OCI-M2 (cell line): ENCODE measurements around the gene DNAJC12.
A peak's percentile ranks its signal among the peaks of the same experiment; 100 is the strongest.
"Not testable (repeated sequence)": the region's sequence is repeated elsewhere in the genome, so short reads cannot be mapped to it uniquely, and the experiment has no call there.

Source experiments
- DNase-seq: peaks from one replicate; lab custom pipeline; 2025; ENCODE audit not compliant: unreplicated experiment; lab: John Stamatoyannopoulos, UW

Gene DNAJC12

DNA sequence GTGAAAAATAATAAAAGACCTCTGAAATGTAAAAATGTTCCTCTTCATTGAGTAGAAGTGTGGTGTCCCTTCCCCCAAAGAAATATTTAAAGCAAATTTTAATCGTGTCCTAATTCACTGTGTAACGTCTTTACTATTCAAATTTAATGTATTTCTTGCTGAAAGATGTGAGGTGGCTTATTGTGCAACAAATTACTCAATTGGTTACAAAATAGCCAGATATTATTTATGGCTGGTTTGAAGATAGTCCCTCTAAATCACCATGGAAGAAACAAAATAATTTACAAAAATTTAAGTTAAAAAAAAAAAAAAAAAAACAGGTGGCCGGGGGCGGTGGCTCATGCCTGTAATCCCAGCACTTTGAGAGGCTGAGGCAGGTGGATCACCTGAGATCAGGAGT lies 43.7 kb downstream of the DNAJC12 start:
- DNase-seq, result no peak

DNA sequence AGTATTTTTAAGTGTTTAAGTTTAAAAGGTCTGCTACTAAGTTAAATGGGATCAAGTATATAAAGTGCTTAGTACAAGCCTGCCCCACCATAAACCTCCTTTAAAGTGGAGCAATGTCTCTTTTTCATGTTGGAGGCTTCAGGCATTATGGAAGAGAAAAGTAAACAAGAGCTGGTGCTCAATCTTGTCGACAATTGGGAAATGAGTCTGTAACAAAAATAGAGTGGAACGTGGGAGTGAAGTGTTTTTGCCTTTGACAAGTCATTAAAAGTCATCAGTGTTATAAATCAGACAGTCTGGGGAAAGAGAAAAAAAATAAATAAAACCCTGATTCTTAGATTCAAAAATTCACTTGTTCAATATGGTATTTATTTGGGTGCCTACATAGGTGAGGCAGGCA lies 44.7 kb downstream of the DNAJC12 start:
- no peak for DNase-seq

DNA sequence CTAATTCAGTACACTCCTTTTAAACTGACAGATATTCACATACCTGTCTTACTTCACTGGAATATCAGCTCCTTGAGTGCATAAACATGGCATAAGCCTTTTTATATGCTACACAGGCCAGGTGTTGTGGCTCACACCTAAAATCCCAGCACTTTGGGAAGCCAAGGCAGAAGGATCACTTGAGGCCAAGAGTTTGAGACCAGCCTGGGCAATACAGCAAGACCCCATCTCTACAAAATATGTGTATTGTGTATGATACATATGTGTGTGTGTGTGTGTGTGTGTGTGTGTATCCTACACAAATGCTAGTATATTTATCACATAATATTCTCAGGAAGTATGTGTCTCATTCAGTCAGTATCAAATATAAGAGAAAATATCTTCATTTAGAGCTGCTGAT lies 45.3 kb downstream of the DNAJC12 start:
- no peak for DNase-seq

DNA sequence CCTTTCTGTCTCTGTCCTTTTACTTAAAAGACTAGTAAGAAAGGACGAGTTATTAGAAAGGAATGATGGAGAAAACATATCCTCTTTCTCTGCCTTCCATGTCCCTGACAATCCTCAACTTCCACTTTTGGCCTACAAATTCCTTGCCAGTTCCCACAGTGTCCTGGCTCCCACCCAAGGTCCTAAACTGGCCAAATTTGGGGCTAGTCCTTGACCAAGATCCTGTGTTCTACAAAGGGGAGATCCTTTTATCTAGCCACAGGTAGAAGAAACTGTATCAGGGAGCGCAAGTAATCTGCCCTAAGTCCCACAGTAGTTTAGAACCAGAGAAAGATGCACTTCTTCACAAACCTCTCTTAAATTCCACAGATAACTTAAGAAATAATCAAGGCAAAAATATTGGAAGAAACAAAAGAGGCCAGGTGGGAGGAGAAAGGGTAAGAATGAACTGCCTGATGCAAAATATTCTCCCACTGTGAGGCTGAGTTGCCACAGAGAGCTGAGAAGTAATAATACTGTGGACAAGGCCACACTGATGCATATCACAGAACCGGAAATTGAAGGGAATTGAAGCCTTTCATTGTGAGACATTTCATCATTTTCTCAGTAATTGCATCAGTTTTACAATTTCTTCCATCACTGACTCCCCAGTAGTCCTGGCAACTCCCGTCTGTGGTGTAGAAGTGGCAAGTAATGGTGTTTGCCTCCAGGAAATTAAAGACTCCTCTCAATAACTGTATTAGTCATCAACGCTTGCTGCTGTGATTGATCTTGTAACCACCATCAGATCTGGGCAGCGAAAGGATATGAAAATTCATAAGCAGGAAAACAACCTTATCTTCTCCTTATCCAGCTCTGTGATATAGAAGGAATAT lies 47.2 kb downstream of the DNAJC12 start:
- no peak for DNase-seq

DNA sequence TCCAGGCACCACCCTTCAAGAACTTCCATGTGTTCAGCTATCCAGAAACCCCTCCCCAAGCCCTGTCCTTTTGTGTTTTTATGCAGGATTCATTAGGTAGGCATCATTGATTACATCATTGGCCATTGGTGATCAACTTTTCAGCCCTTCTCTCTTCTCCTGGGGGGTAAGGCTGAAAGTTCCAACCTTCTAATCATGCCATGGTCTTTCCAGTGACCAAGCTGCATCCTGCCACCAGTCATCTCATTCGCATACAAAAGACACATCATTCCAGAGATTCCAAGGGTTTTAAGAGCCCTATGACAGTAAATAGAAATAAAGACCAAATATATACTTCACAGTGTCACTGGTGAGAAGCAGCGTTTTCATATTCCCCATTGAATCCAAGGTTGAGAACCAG lies 48.2 kb downstream of the DNAJC12 start:
- no peak for DNase-seq

DNA sequence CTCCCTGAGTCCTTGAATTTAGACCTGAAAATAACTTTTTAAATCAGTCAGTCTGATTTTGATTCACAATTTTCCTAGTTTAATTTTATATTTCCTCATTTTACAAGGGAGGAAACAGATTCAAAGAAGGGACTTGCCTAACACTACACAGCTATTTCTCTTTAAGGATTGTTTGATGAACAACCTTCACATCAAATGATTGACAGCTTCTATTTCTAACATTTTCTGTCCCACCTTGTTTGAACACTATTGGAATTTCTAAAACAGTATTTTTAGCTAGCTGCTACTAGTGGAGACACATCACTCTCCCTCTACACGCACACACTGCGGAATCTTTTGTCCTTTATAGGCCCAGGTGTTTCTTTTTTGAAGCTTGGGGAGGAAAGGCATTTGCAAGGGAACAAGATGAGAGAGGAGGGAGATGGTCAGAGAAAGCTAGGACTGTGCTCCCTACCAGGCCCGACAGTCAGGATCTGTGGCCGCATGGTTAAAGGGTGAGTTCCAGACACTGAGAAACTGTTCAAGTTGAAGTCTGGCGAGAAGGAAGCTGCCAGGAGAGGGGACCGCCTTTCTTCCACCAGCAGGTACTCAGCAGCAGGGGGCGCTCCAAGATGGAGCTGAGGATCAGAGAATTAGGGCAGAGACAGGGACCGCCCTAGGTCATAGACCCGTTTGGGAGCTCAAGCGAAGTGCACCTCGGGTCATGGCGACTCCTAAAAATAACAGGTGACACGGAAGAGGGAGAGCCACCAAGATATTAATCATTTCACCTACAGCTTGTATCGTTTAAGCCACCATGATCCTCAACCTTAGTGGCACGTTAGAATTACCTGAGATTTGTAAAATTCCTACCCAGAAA lies 49.7 kb downstream of the DNAJC12 start:
- no peak for DNase-seq

DNA sequence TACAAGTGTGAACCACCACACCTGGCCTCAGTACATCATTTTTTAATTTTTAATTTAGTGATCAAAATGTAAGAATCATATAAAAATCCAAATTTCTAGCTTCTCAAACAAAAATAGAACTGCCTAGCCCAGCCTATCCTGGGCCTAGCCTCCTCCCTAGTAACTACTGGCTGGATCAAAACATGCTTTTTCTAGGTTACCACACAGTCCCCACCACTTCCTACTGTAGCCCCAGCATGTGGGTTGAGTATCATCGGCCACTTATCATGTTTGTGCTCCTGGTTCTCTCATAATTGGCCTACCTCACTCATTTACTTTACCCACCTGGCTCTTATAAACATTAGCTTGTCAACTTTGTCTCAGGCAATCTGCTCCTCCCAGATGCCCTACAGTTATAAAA lies 52.9 kb downstream of the DNAJC12 start:
- no peak for DNase-seq

DNA sequence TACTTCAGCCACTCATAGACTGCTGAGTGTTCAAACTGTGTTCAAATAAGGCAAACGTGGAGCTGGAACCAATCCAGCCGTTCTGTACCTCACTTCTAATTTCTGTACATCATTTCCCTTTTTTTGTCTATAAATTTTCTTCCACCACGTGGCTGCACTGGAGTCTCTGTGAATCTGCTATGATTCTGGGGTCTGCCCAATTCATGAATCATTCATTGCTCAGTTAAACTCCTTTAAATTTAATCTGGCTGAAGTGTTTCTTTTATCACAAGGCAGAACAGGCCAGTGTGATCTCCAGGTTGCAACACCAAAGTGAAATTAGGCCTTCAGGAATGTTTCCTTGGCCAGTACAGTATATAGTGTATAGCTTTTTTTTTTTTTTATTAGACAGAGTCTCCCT lies 53.5 kb downstream of the DNAJC12 start:
- no peak for DNase-seq

DNA sequence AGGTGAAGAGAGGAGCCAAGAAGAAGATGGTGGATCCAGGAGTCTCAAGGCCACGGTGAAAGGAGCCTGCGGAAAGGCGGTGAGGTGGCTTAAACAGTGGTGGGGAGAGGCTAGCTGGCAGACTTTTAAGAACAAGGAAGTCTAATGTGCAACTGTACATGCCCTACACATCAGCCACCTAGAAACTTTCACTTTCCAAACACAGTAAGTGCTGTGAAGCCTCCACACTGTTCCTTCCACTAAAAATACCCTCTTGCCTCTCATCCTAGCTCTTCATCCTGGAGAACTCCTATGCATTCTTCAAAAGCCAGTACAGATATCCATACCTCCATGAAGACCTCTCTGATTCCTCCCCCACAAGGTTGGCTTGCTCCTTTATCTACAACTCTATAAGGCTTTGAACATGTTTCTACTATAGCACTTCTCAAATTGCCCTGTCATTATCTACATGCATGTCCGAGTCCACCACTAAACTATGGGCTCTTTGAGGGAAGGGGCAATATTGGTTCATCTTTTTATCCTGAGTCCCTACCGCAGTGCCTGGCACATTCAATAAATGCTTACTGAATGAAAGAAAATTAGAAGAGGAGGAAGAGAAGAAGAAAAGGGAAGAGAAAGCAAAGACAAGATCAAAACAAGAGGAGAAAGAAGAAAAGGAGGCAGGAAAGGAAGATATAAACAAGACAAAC lies 54.2 kb downstream of the DNAJC12 start:
- no peak for DNase-seq

DNA sequence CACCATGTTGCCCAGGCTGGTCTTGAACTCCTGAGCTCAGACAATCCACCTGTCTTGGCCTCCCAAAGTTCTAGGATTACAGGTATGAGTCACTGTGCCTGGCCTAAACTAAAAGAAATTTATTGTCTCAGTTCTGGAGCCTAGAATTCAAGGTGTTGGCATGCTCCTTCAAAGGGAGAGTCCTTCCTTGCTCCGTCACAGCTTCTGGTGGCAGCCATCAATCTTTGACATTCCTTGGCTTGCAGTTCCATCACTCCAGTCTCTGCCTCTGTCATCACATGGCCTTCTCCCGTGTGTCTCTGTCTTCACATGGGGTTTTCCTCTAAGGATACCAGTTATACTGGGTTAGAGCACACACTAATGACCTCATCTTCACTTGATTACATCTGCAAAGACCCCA lies 55.5 kb downstream of the DNAJC12 start:
- no peak for DNase-seq

DNA sequence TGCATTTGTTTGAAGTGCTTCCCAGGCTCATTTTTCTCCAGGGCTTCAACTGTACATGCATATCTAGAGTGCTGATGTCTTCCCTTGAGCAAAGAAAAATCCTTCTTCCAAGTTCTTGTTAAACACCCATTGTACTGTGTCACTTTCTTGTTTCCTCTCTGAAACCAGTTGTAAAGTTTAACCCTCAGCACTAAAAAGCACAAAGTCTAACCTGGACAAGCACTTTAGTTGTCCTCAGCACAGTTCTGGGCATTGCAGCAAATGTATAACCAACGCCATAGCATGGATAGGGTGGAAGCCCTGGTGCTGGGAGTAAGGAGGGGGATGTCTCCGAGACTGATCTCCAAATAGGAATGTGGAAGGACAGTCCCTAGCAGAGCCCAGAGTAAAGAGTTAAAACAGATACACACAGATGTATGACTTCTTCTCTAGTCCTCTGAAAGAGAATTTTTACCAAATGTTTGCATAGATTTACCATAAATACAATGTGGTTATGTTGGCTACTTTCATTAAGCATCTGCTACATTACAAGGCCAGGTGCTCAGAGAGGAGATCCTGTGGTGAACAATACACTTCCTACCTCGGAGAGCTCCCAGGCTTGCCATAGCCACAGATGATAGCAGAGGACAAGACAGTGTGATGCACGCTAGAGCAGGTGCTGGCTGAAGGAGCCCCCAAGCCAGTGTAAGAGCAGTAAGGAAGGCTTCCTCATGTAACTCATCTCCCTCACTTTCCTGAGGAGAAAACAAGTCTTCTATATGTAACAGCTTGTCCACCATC lies 57.0 kb downstream of the DNAJC12 start:
- DNase-seq, result no peak

DNA sequence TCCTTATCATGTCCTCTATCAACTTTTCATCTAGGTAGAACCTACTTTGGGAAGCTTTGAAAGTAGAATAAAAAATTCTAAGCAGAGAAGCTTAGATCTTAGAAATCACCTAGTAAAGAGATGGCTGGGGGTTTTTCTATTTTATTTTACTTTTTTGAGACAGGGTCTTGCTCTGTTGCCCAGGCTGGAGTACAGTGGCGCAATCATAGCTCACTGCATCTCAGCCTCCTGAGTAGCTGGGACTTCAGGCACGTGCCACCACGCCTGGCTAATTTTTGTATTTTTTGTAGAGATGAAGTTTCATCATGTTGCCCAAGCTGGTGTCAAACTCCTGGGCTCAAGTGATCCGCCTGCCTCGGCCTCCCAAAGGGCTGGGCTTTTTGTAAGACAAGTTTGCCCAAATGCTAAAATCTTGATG lies 57.8 kb downstream of the DNAJC12 start:
- not testable (repeated sequence) for DNase-seq

DNA sequence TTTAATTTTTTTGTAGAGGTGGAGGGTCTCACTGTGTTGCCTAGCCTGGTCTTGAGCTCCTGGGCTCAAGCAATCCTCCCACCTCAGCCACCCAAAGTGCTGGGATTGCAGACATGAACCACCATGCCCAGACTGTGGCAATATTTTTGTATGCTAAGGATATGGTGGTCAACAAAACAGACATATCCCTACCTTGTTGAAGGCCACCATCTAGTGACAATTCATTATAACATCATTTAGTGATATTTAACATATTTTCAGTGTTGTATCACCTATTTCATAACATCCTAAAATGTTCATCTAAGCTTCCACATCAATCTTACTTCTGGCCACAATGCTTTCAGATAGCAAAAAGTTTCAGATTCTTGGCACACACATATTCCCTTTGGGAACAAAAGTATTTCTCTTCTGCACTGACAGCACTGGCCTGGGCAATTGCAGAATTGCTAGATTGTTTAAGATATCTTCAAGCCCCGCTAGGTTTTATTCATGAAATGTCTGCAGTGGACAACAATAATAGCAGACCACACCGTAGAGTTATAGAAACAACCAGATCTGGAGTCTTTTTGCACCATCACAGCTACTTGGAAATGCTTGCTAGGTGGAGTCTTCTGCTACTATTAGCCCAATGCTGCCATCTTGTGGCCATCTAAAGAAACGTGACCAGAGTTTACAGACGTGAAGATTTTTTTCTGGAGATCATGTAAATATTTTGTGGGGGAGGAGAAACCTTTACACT lies 58.4 kb downstream of the DNAJC12 start:
- peak; percentile 27 for DNase-seq

DNA sequence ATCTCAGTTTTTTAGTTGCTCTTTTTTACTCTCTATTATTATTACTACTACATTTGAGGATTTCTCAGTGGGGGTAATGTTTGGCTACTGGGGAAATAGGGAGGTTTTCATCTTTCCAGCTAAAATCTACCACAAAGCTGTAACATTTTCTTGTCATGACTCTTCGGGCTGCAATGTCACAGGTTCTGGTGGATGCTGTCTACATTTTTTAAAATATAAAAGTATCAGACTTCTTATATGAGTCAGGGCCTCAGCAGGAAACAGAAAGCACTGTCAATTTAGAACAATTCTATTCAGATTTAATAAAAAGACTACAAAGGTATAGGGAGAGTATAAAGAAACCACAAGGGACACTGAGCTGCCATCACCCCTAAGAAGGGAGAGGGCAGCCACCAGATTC lies 61.6 kb downstream of the DNAJC12 start:
- DNase-seq, result no peak

DNA sequence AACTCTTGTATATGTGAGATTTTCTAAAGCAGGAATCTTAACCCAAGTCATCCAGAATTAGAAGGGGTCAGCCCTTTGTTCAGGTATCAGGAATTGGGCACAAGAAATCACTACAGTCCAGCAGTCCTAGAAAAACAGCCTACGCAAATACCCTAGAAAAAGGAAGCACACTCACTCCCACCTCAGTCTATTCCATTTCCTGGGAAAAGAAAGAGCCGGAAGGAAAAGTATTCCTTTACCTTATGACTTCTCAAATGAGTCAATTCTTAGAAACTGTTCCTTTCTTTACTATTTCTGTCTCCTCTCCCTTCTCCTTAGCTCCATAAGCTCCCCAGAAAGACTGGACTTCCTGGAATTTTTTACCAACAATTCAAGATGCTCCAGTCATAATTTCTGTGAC lies 62.7 kb downstream of the DNAJC12 start:
- DNase-seq, result no peak

DNA sequence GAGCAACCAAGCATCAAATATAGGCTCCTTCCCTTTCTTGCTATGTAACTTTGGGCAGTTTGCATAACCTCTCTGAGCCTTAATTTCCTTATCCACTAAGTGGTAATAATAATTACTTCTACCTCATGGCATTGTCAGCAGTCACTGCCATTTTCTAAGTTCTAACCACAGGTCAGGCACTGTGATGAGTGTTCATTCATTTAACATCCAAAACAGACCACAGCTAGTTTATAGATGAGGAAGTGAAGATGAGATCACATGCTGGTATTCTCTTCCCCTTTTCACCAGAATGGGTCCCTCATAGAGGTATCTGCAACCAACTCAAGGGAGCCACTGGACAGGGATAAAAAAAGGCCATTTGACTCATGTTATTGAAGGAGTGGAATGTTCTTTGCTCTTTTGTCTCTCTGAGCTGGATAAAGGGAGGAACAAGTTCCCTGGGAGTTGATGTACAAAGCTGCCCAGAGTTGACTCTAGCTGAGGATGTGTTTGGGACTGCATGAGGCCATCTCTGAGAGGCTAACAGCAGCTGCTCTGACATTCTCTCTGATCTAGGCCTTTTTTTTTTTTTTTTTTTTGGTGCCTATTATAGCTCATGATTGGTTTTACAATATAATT lies 65.0 kb downstream of the DNAJC12 start:
- no peak for DNase-seq

DNA sequence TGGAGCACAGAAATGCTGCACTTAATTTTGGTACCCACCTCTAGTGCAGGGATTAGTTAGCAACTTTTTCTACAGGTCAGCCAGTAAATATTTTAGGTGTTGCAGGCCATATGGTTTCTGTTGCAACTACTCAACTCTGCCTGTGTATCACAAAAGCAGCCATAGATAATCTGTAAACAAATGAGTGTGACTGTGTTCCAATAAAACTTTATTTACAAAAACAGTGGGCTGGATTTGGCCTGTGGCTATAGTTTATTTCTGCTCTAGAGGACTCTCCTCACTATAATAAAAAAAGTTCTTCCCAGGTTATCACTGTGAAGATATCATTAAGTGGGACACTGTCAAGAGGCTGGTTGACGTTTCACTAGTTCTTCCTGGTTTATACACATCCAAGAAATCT lies 65.8 kb downstream of the DNAJC12 start:
- no peak for DNase-seq

DNA sequence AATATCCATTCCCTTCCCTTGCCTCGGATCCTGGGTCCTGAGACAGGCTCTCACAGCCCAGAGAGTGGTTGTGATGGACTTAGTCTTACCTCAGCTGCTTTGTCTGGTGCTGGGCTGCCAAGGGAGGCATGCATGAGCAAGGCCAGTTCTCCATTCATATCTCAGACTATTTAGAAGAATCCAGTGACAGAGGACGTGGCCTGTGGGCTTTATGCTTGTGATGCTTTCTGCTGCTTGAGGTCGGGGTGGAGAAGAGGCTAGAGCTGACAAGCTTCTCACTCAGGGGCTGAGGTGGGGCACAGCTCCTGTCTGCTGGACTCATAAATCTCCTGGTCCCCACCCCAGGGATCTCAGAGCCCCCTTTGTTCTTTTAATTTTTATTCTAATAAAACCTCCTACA lies 66.8 kb downstream of the DNAJC12 start:
- DNase-seq, result no peak

DNA sequence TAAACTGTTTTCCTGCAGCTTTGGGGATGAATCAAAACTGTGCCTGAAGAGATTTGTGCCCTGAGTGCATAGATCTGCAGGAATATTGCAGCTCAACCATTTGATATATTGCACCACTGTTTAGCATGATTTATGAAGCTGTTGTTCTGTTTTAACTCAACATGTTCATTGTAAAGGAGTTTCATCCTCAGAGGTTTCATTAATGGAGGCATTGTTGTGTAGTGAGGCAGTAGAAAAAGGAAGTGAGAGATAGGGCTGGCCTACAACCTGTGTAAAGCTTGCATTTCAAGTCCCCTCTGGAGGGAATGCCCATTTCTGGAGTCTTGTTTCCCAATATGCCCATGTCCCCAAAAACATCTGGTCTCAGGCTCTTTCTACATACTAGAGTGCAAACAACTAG lies 67.5 kb downstream of the DNAJC12 start:
- no peak for DNase-seq

DNA sequence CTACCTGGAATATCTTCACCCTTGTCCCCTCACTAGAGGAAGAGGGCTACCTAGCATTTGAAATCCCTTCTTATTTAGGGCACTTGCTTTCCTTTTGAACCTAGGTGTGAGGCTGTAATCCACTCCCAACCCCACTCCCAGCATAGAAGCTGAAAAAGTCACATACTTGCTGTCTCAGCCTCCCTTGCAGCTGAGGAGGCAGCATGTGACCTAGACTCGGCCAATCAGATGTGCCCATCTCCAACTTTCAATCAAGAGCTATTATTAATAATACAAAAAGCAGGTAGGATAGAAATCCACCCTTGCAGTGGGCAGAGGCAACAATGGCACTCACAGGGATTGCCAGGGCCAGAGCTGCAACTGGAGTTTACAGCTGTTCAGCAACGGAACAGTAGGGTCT lies 70.7 kb downstream of the DNAJC12 start:
- no peak for DNase-seq
